Neural cell (in vitro differentiated cells): ENCODE results near the gene RPS24. TPM values are rescaled to one million over a fixed set of nuclear protein-coding genes. Genes with fewer than 3 reads are reported as not detected.

Experiments used
- H2AFZ ChIP-seq: fragments of 200-600, 300-800 bp; sonication (generic), shearing (Covaris generic); 2 replicates; pipeline ENCODE4 v1.6.0; 2014; ENCODE audit warnings: low read depth, mild to moderate bottlenecking, antibody characterized with exemption, low read length, moderate library complexity
- H3F3A ChIP-seq: fragments of 200-600 bp; shearing (Covaris generic); 2 replicates; pipeline ENCODE4 v1.6.1; 2016; ENCODE audit warnings: mild to moderate bottlenecking, moderate library complexity, mixed read lengths, antibody characterized with exemption, low read length; ENCODE audit not compliant: insufficient read depth, poor library complexity, severe bottlenecking
- H3K27ac ChIP-seq: fragments of 200-600, 300-800 bp; sonication (generic), shearing (Covaris generic); 2 replicates; pipeline ENCODE4 v1.5.1; 2014; ENCODE audit warnings: mild to moderate bottlenecking, low read length, moderate library complexity
- H3K27me3 ChIP-seq: fragments of 300-800, 200-600 bp; sonication (generic), shearing (Covaris generic); 2 replicates; pipeline ENCODE4 v1.6.0; 2014; ENCODE audit warnings: mild to moderate bottlenecking, low read depth, low read length, moderate library complexity; ENCODE audit not compliant: insufficient read depth
- H3K36me3 ChIP-seq: fragments of 300-800, 200-600 bp; sonication (generic), shearing (Covaris generic); 2 replicates; pipeline ENCODE4 v1.5.1; 2014; ENCODE audit warnings: mild to moderate bottlenecking, antibody characterized with exemption, low read length, moderate library complexity; ENCODE audit not compliant: insufficient read depth
- H3K4me2 ChIP-seq: fragments of 300-800, 200-600 bp; sonication (generic), shearing (Covaris generic); 2 replicates; pipeline ENCODE4 v1.6.0; 2014; ENCODE audit warnings: mild to moderate bottlenecking, low read length
- H3K4me3 ChIP-seq: fragments of 300-800, 200-600 bp; sonication (generic), shearing (Covaris generic); 2 replicates; pipeline ENCODE4 v1.5.1; 2014; ENCODE audit warnings: mild to moderate bottlenecking, low read length, moderate library complexity
- H3K79me2 ChIP-seq: fragments of 200-600 bp; shearing (Covaris generic); replicated peaks from 2 replicates; pipeline ENCODE4 v1.6.0; 2014; ENCODE audit warnings: mild to moderate bottlenecking, low read length, moderate library complexity; ENCODE audit not compliant: insufficient read depth
- H3K9ac ChIP-seq: fragments of 300-800, 200-600 bp; sonication (generic), shearing (Covaris generic); 2 replicates; pipeline ENCODE4 v1.6.1; 2016; ENCODE audit warnings: mild to moderate bottlenecking, low read length, mixed read lengths
- H3K9me2 ChIP-seq: fragments of 200-600 bp; shearing (Covaris generic); 2 replicates; pipeline ENCODE4 v1.6.1; 2016; ENCODE audit warnings: mild to moderate bottlenecking, low read length, mixed read lengths; ENCODE audit not compliant: insufficient read depth
- H3K9me3 ChIP-seq: fragments of 200-600, 300-800 bp; sonication (generic), shearing (Covaris generic); 2 replicates; pipeline ENCODE4 v1.6.1; 2016; ENCODE audit warnings: mild to moderate bottlenecking, mixed run types, low read length, moderate library complexity, mixed read lengths
- H4K20me1 ChIP-seq: fragments of 200-600 bp; shearing (Covaris generic); 2 replicates; pipeline ENCODE4 v1.6.1; 2016; ENCODE audit warnings: mild to moderate bottlenecking, mixed run types; ENCODE audit not compliant: insufficient read depth
- CTCF ChIP-seq: fragments of 450-650 bp; IDR thresholded peaks from 2 replicates; pipeline ENCODE4 v1.5.1; 2014; ENCODE audit warnings: antibody characterized with exemption, mild to moderate bottlenecking, moderate library complexity; ENCODE audit not compliant: poor library complexity, severe bottlenecking
- EP300 ChIP-seq: fragments of 450-650 bp; conservative IDR thresholded peaks from 2 replicates; pipeline ENCODE4 v1.6.1; 2014; ENCODE audit warnings: antibody characterized with exemption, mild to moderate bottlenecking, moderate library complexity; ENCODE audit not compliant: poor library complexity, severe bottlenecking
- EZH2 ChIP-seq: fragments of 200-600, 300-800 bp; shearing (Covaris generic), sonication (generic); IDR thresholded peaks from 2 replicates; pipeline ENCODE4 v1.6.1; 2014; ENCODE audit warnings: antibody characterized with exemption, low read length, borderline replicate concordance, mild to moderate bottlenecking; ENCODE audit not compliant: insufficient read depth, poor library complexity, severe bottlenecking
- MXI1 ChIP-seq: fragments of 450-650 bp; conservative IDR thresholded peaks from 2 replicates; pipeline ENCODE4 v1.6.1; 2014; ENCODE audit warnings: antibody characterized with exemption, mild to moderate bottlenecking; ENCODE audit not compliant: poor library complexity, severe bottlenecking
- POLR2AphosphoS5 ChIP-seq: IDR thresholded peaks from 2 replicates; pipeline ENCODE4 v1.6.1; 2012
- RAD21 ChIP-seq: fragments of 450-650 bp; conservative IDR thresholded peaks from 2 replicates; pipeline ENCODE4 v1.6.1; 2014; ENCODE audit warnings: antibody characterized with exemption, mild to moderate bottlenecking, moderate library complexity
- REST ChIP-seq: IDR thresholded peaks from 2 replicates; pipeline ENCODE4 v1.6.1; 2012; ENCODE audit warnings: borderline replicate concordance
- SMC3 ChIP-seq: fragments of 450-650 bp; conservative IDR thresholded peaks from 2 replicates; pipeline ENCODE4 v1.6.1; 2014; ENCODE audit warnings: antibody characterized with exemption, mild to moderate bottlenecking, moderate library complexity; ENCODE audit not compliant: poor library complexity
- TAF1 ChIP-seq: IDR thresholded peaks from 2 replicates; pipeline ENCODE4 v1.6.1; 2012; ENCODE audit warnings: low read depth
- polyA plus RNA-seq: library from polyadenylated mRNA; depleted of rRNA; stranded (reverse); fragments of >200 nt; gene quantifications from 2 replicates; pipeline ENCODE4 v1.2.3, GENCODE V29; 2014

The RPS24 gene
- polyA plus RNA-seq, 1 donor from 2014 or later: 2,734 TPM

GRCh38 chr10:78002541-78003288 is 30.9 kb upstream of the RPS24 start:
- H3K36me3 ChIP-seq: peaks cover 8% of the 10 kb centered on the region
- no peak overlapping the region for H3K27ac ChIP-seq

More at GRCh38 chr10:78002541-78003288, 30.9 kb upstream of the RPS24 start:
- Histone ChIP-seq H3K4me3 (no peak overlapping the region), H3K79me2 (no peaks in the 10 kb centered on the region), H3K27me3 (no peaks in the 10 kb centered on the region), H3K9me3 (no peaks in the 10 kb centered on the region), H2AFZ (no peak overlapping the region), H3K9me2 (no peaks in the 10 kb centered on the region), H4K20me1 (no peaks in the 10 kb centered on the region), H3K9ac (no peak overlapping the region), H3K4me2 (no peak overlapping the region), H3F3A (no peaks in the 10 kb centered on the region)
- TF ChIP-seq REST (no peak), POLR2AphosphoS5 (no peak), MXI1 (no peak), SMC3 (no peak), EZH2 (no peak), EP300 (no peak), RAD21 (no peak), TAF1 (no peak), CTCF (no peak)
